GM08714 (cell line): ENCODE data around the gene CPED1.
"Not testable (repeated sequence)": the region's sequence is repeated elsewhere in the genome, so short reads cannot be mapped to it uniquely, and the experiment has no call there.

ENCODE experiments used
- H3K4me3 ChIP-seq: fragments of 200-500 bp; sonication (Bioruptor generic); 2 replicates; pipeline ENCODE4 v1.5.1; 2014; ENCODE audit warnings: mild to moderate bottlenecking, low read length, inconsistent platforms
- ZNF274 ChIP-seq: IDR thresholded peaks from 2 replicates; pipeline ENCODE4 v1.6.1; 2012; ENCODE audit warnings: mild to moderate bottlenecking, low read depth, low read length

The CPED1 gene

DNA sequence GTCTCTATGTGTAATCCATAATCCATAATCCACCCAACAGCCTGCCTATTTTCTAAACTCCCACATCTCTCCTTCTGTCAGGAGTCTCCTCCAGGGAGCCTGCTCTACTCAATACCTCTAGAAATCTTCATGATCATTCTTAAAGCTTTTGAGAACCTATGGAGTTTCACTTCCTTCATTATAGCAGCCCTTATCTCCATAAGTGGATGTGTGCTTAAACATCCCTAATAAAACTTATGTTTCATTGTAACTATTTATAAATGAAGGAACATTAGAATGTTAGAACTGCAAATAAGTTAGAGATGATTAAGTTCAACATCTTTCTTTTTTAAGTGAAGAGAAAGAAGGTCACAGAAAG, 8.5 kb downstream of the CPED1 start:
- no peak for TF ChIP-seq ZNF274
- H3K4me3 ChIP-seq: no peak overlapping the region

DNA sequence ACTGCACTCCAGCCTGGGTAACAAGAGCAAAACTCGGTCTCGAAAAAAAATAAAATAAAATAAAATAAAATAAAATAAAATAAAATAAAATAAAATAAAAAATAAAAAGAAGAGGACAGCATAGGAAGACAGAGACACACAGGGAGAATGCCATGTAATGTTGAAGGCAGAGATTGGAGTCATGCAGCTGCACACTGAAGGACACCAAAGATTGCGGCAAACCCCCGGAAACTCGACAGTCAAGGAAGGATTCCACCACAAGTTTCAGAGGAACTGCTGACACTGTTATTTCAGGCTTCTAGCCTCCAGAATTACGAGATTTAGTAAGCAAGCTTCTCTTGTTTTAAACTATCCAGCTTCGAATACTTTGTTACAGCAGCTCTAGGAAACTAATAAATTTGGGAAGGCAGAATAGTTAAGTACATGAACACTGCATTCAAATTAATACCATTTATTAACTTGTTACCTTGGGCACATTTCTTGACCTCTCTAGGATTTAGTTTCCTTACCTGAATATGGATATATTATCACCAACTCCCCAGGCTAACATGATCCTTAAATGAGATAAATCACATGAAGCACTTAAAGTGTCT, 9.5 kb downstream of the CPED1 start:
- no peak for TF ChIP-seq ZNF274
- no peak overlapping the region for H3K4me3 ChIP-seq

DNA sequence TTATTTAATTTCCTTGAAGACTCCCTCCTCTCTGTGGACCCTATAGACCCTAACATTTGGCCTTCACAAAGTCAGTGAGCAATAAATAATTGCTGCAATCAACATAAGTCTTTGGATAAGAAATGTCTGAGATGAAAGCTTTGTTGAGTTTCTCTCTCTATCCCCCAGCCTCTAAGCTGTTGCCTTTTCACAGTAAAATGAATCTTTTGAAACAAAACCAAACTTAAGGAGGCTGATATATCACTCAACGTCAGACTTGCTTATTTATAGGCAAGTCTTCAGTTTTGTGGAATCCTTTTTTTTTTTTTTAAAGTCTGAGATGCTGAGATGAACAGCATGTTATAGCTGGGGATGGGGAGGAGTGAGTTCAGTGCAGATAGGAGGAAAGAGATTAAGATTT, 10.0 kb downstream of the CPED1 start:
- no peak for TF ChIP-seq ZNF274
- H3K4me3 ChIP-seq: no peak overlapping the region

DNA sequence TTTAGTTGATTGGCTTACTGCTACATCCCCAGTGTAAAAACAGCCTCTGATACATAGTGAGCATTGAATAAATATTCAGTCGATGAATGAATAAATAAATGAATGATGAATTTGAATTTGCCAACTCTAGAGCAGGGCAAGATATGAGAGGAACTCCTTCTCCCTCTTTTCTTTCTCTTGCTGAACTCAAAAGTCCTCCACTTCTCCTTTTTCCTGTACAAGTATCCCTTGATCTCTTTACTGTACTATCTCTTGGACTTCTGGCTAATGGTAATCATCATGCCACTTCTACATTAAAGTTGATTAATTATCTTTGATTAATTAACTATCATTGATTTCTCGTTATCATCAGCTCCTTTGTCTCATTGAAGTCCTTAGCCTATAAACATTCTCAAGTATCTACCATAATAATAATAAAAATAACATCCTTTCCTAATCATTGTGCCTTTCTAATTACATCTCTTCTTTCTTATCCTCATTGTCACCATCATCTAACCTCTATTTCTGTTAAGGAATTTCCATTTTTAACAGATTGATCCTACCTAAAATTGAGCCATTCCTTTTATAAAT, 10.6 kb downstream of the CPED1 start:
- no peak for TF ChIP-seq ZNF274
- no peak overlapping the region for H3K4me3 ChIP-seq

- no peak for TF ChIP-seq ZNF274
- no peak overlapping the region for H3K4me3 ChIP-seq
Observed at GRCh38 chr7:121000081-121000983, 11.8 kb downstream of the CPED1 start.

DNA sequence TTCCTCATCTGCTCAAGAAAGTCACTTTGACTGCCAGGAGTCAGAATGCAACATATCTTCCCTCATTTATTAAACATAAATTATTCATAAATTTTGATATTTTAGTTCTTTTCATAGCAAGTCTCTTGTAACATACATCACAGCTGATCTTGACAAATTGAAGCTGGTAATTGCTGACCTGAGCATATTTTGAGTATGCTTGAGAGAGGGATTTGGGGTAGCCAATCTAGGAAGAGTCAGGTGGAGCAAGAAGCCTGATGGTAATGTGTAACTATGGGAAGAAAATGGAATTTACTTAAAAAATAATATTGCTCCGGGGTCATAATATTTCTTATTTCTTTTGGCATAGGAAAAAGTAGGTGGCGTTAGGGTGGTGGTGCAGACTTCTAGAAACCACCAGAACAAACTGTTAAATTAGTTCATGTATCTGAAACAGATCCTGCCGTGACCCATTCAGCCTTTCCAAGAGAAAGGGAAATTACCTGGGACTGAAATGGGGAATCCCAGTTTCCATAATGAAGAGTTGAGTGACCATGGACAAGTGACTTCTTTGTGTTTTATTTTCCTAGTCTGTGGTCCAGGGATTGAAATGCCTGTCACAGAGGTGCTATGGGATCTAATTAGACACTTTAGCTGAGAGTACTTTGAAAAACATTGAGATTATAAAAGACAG, 12.9 kb downstream of the CPED1 start:
- H3K4me3 ChIP-seq: no peak overlapping the region
- TF ChIP-seq ZNF274: no peak

DNA sequence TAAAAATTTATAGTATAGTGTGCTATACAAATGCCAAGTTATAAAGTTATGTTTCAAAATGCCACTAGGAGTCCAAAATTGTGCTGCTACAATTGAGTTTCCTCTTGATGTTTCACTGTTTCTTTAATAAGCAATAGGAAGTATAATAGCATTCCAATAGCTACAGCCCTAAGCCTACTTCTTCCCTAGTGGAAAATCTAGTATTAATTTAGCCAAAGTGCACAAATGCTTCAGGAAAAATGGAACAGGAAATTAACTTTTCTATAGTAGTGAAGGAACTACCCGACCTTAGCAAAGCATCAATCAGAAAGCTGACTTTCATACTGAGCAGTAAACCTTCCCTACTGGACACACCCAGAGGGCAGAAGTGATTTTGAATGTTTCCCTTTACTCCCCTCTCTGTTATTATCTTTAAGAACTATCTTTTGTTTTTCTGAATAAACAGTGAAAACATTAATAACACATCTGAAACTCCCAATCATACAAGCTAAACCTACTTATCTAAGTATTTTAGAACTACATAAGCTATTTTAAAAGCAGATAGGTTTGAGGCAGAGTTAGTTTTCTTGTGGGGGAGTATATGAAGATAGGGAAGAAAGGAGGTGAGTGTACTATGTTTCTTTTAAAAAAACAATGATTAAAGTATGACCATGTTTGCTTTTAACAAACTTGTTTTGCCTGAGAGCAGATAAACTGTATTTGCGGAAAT, 13.7 kb downstream of the CPED1 start:
- H3K4me3 ChIP-seq: no peak overlapping the region
- TF ChIP-seq ZNF274: no peak

GRCh38 chr7:121002757-121003200, 14.3 kb downstream of the CPED1 start:
- no peak for TF ChIP-seq ZNF274
- no peak overlapping the region for H3K4me3 ChIP-seq

DNA sequence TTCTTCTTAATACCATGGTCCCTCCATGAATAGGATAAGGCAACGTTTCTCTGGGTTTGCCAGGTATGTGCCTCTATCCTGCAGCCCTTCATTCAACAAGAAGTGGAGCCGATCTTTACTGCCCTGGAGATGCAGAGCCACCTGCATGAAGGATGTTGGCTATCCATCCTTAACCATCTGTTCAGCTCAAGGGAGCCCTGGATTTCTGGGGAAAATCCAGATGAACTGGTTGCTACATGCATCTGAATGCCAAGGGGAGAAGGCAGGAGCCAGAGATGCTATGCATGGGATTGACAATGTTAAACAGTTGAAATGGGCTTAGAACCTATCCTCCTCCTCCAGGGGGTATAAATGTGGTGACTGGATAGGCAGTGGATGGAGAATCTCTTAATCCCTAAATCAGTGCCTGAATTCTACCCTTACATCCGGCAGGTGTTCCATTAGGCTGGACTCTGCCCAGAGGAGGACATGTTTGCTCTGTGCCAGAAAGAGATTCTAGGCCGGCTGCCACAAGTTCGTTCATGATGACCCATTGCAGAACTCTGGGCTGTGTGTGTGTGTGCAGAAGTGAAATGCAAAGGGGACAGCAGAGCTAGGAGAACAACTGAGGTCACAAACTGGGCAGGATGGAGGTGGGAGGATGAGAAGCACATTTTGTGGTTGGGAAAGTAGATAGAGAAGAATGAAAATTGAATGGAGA, 15.6 kb downstream of the CPED1 start:
- no peak for TF ChIP-seq ZNF274
- no peak overlapping the region for H3K4me3 ChIP-seq

GRCh38 chr7:121005058-121005457, 16.5 kb downstream of the CPED1 start:
- not testable (repeated sequence) for H3K4me3 ChIP-seq

- no peak for TF ChIP-seq ZNF274
- H3K4me3 ChIP-seq: no peak overlapping the region
Observed at GRCh38 chr7:121005996-121006584, 17.6 kb downstream of the CPED1 start.

- H3K4me3 ChIP-seq: no peak overlapping the region
- TF ChIP-seq ZNF274: no peak
Observed at GRCh38 chr7:121006711-121007315, 18.3 kb downstream of the CPED1 start.

GRCh38 chr7:121008816-121009215, 20.3 kb downstream of the CPED1 start:
- TF ChIP-seq ZNF274: no peak

GRCh38 chr7:121011401-121011800, 22.9 kb downstream of the CPED1 start:
- H3K4me3 ChIP-seq: no peak overlapping the region
- TF ChIP-seq ZNF274: no peak

More at GRCh38 chr7:121008816-121009215, 20.3 kb downstream of the CPED1 start:
- H3K4me3 ChIP-seq: no peak overlapping the region
